B cell (primary cell): Measurements from ENCODE around the gene ZNF282. TPM values are rescaled to one million over a fixed set of nuclear protein-coding genes. Genes with fewer than 3 reads are reported as not detected.

Source experiments
- ATAC-seq: fragments of 200-7000 bp; cut with Tn5 transposase; one replicate; pipeline ENCODE4 v1.10.0; 2021; ENCODE audit warnings: low read depth, mild to moderate bottlenecking, moderate number of reproducible peaks, moderate library complexity
- CTCF ChIA-PET: fragments of 350-600 bp; sonication (Branson Sonifier 250); formaldehyde crosslinking; loops from one replicate; lab custom pipeline; 2021; ENCODE audit warnings: antibody characterized with exemption, inconsistent platforms; lab: Charles Lee
- POLR2A ChIA-PET: fragments of 350-600 bp; sonication (Branson Sonifier 250); formaldehyde crosslinking; loops from one replicate; lab custom pipeline; 2021; ENCODE audit warnings: antibody characterized with exemption; lab: Charles Lee
- DNase-seq: peaks from one replicate; pipeline ENCODE4 v3.0.0; 2013
- H2AFZ ChIP-seq: 2 replicates; pipeline ENCODE4 v1.6.1; 2012; ENCODE audit warnings: mild to moderate bottlenecking, low read depth, low read length; ENCODE audit not compliant: insufficient read depth, poor library complexity, severe bottlenecking
- H3K27ac ChIP-seq, 2 donors: 1 replicate in 1 of 2; 2 replicates in 1 of 2; pipeline ENCODE4 v1.5.1; 2012 to 2013; ENCODE audit warnings: low read length in 2 of 2, mild to moderate bottlenecking in 2 of 2, moderate library complexity in 1 of 2
- H3K27me3 ChIP-seq, 4 experiments: fragments of 200-600 bp in 1 of 4; sonication (generic) in 1 of 4; replicated peaks in 1 of 4; 1 replicate in 2 of 4; 2 replicates in 2 of 4; pipeline versions ENCODE4 v1.6.1 to v1.7.0; 2013 to 2016; ENCODE audit warnings: low read length in 3 of 4, mild to moderate bottlenecking in 2 of 4, mixed read lengths in 1 of 4, moderate library complexity in 1 of 4; ENCODE audit not compliant: insufficient read depth in 4 of 4, control insufficient read depth in 3 of 4; ENCODE audit errors: control extremely low read depth in 1 of 4
- H3K36me3 ChIP-seq, 2 experiments: replicated peaks in 1 of 2; 1 replicate in 1 of 2; 2 replicates in 1 of 2; pipeline versions ENCODE4 v1.6.1 to v1.7.1; 2013; ENCODE audit warnings: low read length in 1 of 2; ENCODE audit not compliant: insufficient read depth in 2 of 2, control insufficient read depth in 1 of 2; ENCODE audit errors: control extremely low read depth in 1 of 2, extremely low read depth in 1 of 2
- H3K4me1 ChIP-seq, 2 donors: fragments of 200-600 bp in 1 of 2; sonication (generic) in 1 of 2; 1 replicate in 1 of 2; 2 replicates in 1 of 2; pipeline versions ENCODE4 v1.5.1 to v1.6.1; 2013 to 2017; ENCODE audit warnings: low read length in 2 of 2; ENCODE audit not compliant: control insufficient read depth in 2 of 2, insufficient read depth in 2 of 2
- H3K4me2 ChIP-seq: replicated peaks from 2 replicates; pipeline ENCODE3; 2012; ENCODE audit warnings: mild to moderate bottlenecking, low read depth, low read length; ENCODE audit not compliant: poor library complexity, severe bottlenecking
- H3K4me3 ChIP-seq, 5 experiments: fragments of 200-600 bp in 1 of 5; sonication (generic) in 1 of 5; 1 replicate in 3 of 5; 2 replicates in 2 of 5; pipeline versions ENCODE4 v1.5.1 to v1.7.0; 2011 to 2016; ENCODE audit warnings: low read length in 4 of 5, mild to moderate bottlenecking in 4 of 5, low read depth in 2 of 5, control low read depth in 1 of 5, moderate library complexity in 1 of 5; ENCODE audit not compliant: insufficient read depth in 1 of 5; ENCODE audit errors: control extremely low read depth in 1 of 5, extremely low read depth in 1 of 5
- H3K79me2 ChIP-seq: fragments of 200-600 bp; sonication (generic); one replicate; pipeline ENCODE4 v1.6.0; 2016; ENCODE audit warnings: low read length; ENCODE audit not compliant: control insufficient read depth, insufficient read depth
- H3K9ac ChIP-seq: fragments of 200-600 bp; sonication (generic); 2 replicates; pipeline ENCODE4 v1.6.1; 2017; ENCODE audit warnings: mild to moderate bottlenecking, low read length, moderate library complexity
- H3K9me3 ChIP-seq, 3 donors: one replicate each; pipeline versions ENCODE4 v1.6.1 to v1.7.1; 2013; ENCODE audit warnings: low read length in 2 of 3; ENCODE audit not compliant: control insufficient read depth in 2 of 3, insufficient read depth in 1 of 3; ENCODE audit errors: control extremely low read depth in 1 of 3
- H4K20me1 ChIP-seq: 2 replicates; pipeline ENCODE4 v1.6.0; 2012; ENCODE audit warnings: mild to moderate bottlenecking, low read length; ENCODE audit not compliant: insufficient read depth, control insufficient read depth, poor library complexity, severe bottlenecking
- H3K27ac Mint-ChIP-seq: one replicate; pipeline ENCODE4 v1.8.0; 2021; ENCODE audit warnings: mixed read lengths
- H3K27me3 Mint-ChIP-seq: one replicate; pipeline ENCODE4 v1.8.0; 2021; ENCODE audit warnings: mixed read lengths
- H3K4me1 Mint-ChIP-seq: one replicate; pipeline ENCODE4 v1.8.0; 2021; ENCODE audit warnings: mixed read lengths
- H3K4me3 Mint-ChIP-seq: one replicate; pipeline ENCODE4 v1.8.0; 2021; ENCODE audit warnings: mixed read lengths
- H3K9me3 Mint-ChIP-seq: one replicate; pipeline ENCODE4 v1.8.0; 2022; ENCODE audit warnings: mixed read lengths; ENCODE audit not compliant: insufficient read depth
- CTCF ChIP-seq: fragments of 200-600 bp; IDR thresholded peaks from one replicate; pipeline ENCODE4 v1.8.0; 2022; ENCODE audit warnings: antibody characterized with exemption, mild to moderate bottlenecking
- EZH2 ChIP-seq: IDR thresholded peaks from 2 replicates; pipeline ENCODE4 v1.6.1; 2012; ENCODE audit warnings: borderline replicate concordance, low read depth, mild to moderate bottlenecking, moderate library complexity, low read length; ENCODE audit not compliant: insufficient read depth, poor library complexity, severe bottlenecking
- WGBS: methylation state at CpG from one replicate; pipeline ENCODE4 v1.1.5; 2013; ENCODE audit warnings: missing lambda C conversion rate; ENCODE audit not compliant: insufficient coverage; 5-methylcytosine and 5-hydroxymethylcytosine counted together
- intact Hi-C: fragments of 100-400 bp; cut with micrococcal nuclease; formaldehyde crosslinking; loops from one replicate; pipeline ENCODE4 v1.10.0; 2022
- polyA plus RNA-seq: library from polyadenylated mRNA; depleted of rRNA; stranded (reverse); fragments of >200 nt; gene quantifications from 2 replicates; pipeline ENCODE4 v1.2.3, GENCODE V29; 2012
- total RNA-seq, 2 donors: library from RNA; stranded (reverse); fragments of 120-200 nt in 1 of 2; gene quantifications; 1 replicate in 1 of 2; 2 replicates in 1 of 2; pipeline versions ENCODE4 v1.2.3 to v1.2.4, GENCODE V29; 2013 to 2022

The ZNF282 gene
- total and polyA plus RNA-seq, 2 donors (not counting 1 experiment from before 2014, with no cell fraction given) = 8.3 to 25.7 TPM

GRCh38 chr7:149254181-149254858 is 59.0 kb downstream of the ZNF282 start:
- DNase-seq (no peak), ATAC-seq (no peak)
- Mint-ChIP-seq H3K4me1 (no peaks in the 10 kb centered on the region), H3K4me3 (no peak overlapping the region), H3K27me3 (no peaks in the 10 kb centered on the region), H3K9me3 (no peaks in the 10 kb centered on the region), H3K27ac (no peak overlapping the region)
- Histone ChIP-seq H3K9ac (no peak overlapping the region), H3K36me3 (peaks cover 3 to 51% of the 10 kb centered on the region in 2 experiments), H3K4me3 (no peak overlapping the region), H3K79me2 (no peaks in the 10 kb centered on the region), H2AFZ (no peak overlapping the region), H4K20me1 (no peaks in the 10 kb centered on the region), H3K27me3 (no peaks in the 10 kb centered on the region), H3K27ac (no peak overlapping the region), H3K4me1 (no peaks in the 10 kb centered on the region), H3K4me2 (no peak overlapping the region), H3K9me3 (no peaks in the 10 kb centered on the region)
- POLR2A ChIA-PET = no interaction called here
- TF ChIP-seq CTCF (no peak), EZH2 (no peak)
- 98% methylated on average over 12 of the region's 16 CpGs for WGBS
- intact Hi-C loops = no loop called here
- CTCF ChIA-PET = interaction anchor here (1.9 kb wide), 1 partner anchor 8 kb away, joined by 8 read pairs; the partner anchor contains the start of gene ZNF783

DNA sequence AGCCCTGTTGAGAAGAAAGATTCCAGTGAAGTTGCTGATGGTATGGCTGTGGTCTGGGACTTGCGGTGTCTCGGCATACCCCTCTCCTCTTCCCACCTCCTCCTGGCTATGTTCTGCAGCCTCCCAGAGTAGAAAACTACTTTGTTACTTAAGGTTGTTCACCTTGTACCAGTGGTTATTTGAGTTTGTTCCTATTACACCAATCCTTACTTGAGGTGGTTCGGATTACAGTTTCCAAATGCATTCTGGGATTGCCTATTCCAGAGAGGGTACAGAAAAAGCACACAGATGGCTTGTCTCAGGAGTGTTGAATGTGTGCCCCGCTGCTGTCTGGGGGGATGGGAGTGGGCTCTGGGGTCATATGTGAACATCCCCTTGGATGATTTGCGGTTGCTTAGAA is 59.8 kb downstream of the ZNF282 start:
- Histone ChIP-seq H3K36me3 (peaks cover 3 to 51% of the 10 kb centered on the region in 2 experiments), H3K4me3 (no peak overlapping the region), H3K9ac (no peak overlapping the region), H3K79me2 (no peaks in the 10 kb centered on the region), H3K4me1 (no peaks in the 10 kb centered on the region), H3K4me2 (no peak overlapping the region), H4K20me1 (no peaks in the 10 kb centered on the region), H3K9me3 (no peaks in the 10 kb centered on the region), H3K27me3 (no peaks in the 10 kb centered on the region), H2AFZ (no peak overlapping the region), H3K27ac (no peak overlapping the region)
- POLR2A ChIA-PET = no interaction called here
- no peak for TF ChIP-seq CTCF
- no peak for TF ChIP-seq EZH2
- Mint-ChIP-seq H3K4me3 (no peak overlapping the region), H3K27me3 (no peaks in the 10 kb centered on the region), H3K4me1 (no peaks in the 10 kb centered on the region), H3K9me3 (no peaks in the 10 kb centered on the region), H3K27ac (no peak overlapping the region)
- CTCF ChIA-PET = no interaction called here
- ATAC-seq (no peak), DNase-seq (no peak)
- WGBS = 56% methylated on average over 1 of the region's 5 CpGs
- intact Hi-C loops = no loop called here
